HCT116 (cell line): ENCODE measurements around the gene GRIP1. TPM values are rescaled to one million over a fixed set of nuclear protein-coding genes. Genes with fewer than 3 reads are reported as not detected.

Experiments
- ATAC-seq: fragments of 200-7000 bp; cut with Tn5 transposase; 2 replicates; pipeline ENCODE4 v1.9.1; 2020; ENCODE audit warnings: mild to moderate bottlenecking, moderate library complexity
- BruUV-seq: library from RNA; stranded (reverse); fragments of 400-500 nt; replicated peaks from 2 replicates; lab custom pipeline; 2021; lab: Mats Ljungman, UMichigan
- CTCF ChIA-PET: fragments of 300-600 bp; sonication (Branson Sonifier 250); formaldehyde crosslinking; loops from one replicate; lab custom pipeline; 2021; ENCODE audit warnings: antibody characterized with exemption; lab: Charles Lee
- POLR2A ChIA-PET: fragments of 300-600, 350-600 bp; sonication (Branson Sonifier 250); formaldehyde crosslinking; loops from one replicate; lab custom pipeline; 2021; ENCODE audit warnings: antibody characterized with exemption; lab: Charles Lee
- RAD21 ChIA-PET, 2 experiments: fragments of 300-600 bp; sonication (Branson Sonifier 250); formaldehyde crosslinking; loops; one replicate each; lab custom pipeline; 2023; ENCODE audit warnings: low total read pairs in 2 of 2; ENCODE audit not compliant: uncharacterized antibody in 2 of 2, unreplicated experiment in 2 of 2, low non-redundant PET in 1 of 2; lab: Charles Lee
- DNase-seq: peaks from one replicate; pipeline ENCODE4 v3.0.0-alpha.2; 2010; ENCODE audit warnings: low read depth, low spot score
- H2AFZ ChIP-seq: fragments of 200-600 bp; shearing (Covaris generic), sonication (generic); 2 replicates; pipeline ENCODE4 v1.6.1; 2017; ENCODE audit warnings: low read depth, mixed run types, mixed read lengths, antibody characterized with exemption, low read length; ENCODE audit not compliant: poor library complexity, severe bottlenecking
- H3K27ac ChIP-seq: 2 replicates; pipeline ENCODE4 v1.5.1; 2012; ENCODE audit warnings: low read depth, low read length
- H3K27me3 ChIP-seq: fragments of 200-600 bp; sonication (generic); 2 replicates; pipeline ENCODE4 v1.6.1; 2016; ENCODE audit warnings: mixed run types, low read length, mixed read lengths; ENCODE audit not compliant: insufficient read depth
- H3K36me3 ChIP-seq, 2 experiments: fragments of 200-500 bp in 1 of 2; fragments of 200-600 bp in 1 of 2; sonication (Bioruptor generic) in 1 of 2; sonication (generic) in 1 of 2; 2 replicates each; pipeline versions ENCODE4 v1.5.1 to v1.6.1; 2014 to 2016; ENCODE audit warnings: low read length in 2 of 2, inconsistent platforms in 1 of 2, mixed read lengths in 1 of 2, mixed run types in 1 of 2; ENCODE audit not compliant: insufficient read depth in 2 of 2, control insufficient read depth in 1 of 2
- H3K4me1 ChIP-seq, 2 experiments: fragments of 200-600 bp in 1 of 2; sonication (generic) in 1 of 2; 2 replicates each; pipeline versions ENCODE4 v1.5.1 to v1.6.1; 2012 to 2017; ENCODE audit warnings: low read length in 2 of 2, inconsistent platforms in 1 of 2, mild to moderate bottlenecking in 1 of 2, mixed read lengths in 1 of 2, mixed run types in 1 of 2, moderate library complexity in 1 of 2; ENCODE audit not compliant: insufficient read depth in 2 of 2, control insufficient read depth in 1 of 2
- H3K4me2 ChIP-seq: fragments of 200-600 bp; sonication (generic); 2 replicates; pipeline ENCODE4 v1.6.1; 2017; ENCODE audit warnings: mixed run types, low read length, mixed read lengths
- H3K4me3 ChIP-seq, 2 experiments: fragments of 200-600 bp in 1 of 2; sonication (generic) in 1 of 2; replicated peaks in 1 of 2; 2 replicates each; pipeline ENCODE4 v1.5.1; 2011 to 2016; ENCODE audit warnings: low read length in 2 of 2, control low read depth in 1 of 2, low read depth in 1 of 2, mild to moderate bottlenecking in 1 of 2, mixed read lengths in 1 of 2, mixed run types in 1 of 2
- H3K79me2 ChIP-seq: fragments of 200-600 bp; sonication (generic); 2 replicates; pipeline ENCODE4 v1.6.1; 2017; ENCODE audit warnings: mild to moderate bottlenecking, mixed run types, low read length, moderate library complexity, mixed read lengths; ENCODE audit not compliant: insufficient read depth
- H3K9ac ChIP-seq: fragments of 200-600 bp; sonication (generic); 2 replicates; pipeline ENCODE4 v1.6.1; 2016; ENCODE audit warnings: low read length, mixed read lengths
- H3K9me2 ChIP-seq: fragments of 200-600 bp; sonication (generic), shearing (Covaris generic); 2 replicates; pipeline ENCODE4 v1.6.1; 2017; ENCODE audit warnings: mixed run types, mild to moderate bottlenecking, moderate library complexity; ENCODE audit not compliant: insufficient read depth
- H3K9me3 ChIP-seq, 2 experiments: fragments of 200-500 bp in 1 of 2; fragments of 200-600 bp in 1 of 2; sonication (Bioruptor generic) in 1 of 2; sonication (generic) in 1 of 2; 2 replicates each; pipeline ENCODE4 v1.6.1; 2014 to 2017; ENCODE audit warnings: low read length in 2 of 2, mixed read lengths in 2 of 2, inconsistent platforms in 1 of 2, low read depth in 1 of 2, mild to moderate bottlenecking in 1 of 2, mixed run types in 1 of 2, moderate library complexity in 1 of 2; ENCODE audit not compliant: control insufficient read depth in 1 of 2, insufficient read depth in 1 of 2
- H4K20me1 ChIP-seq: fragments of 200-600 bp; sonication (generic), shearing (Covaris generic); 2 replicates; pipeline ENCODE4 v1.6.1; 2017; ENCODE audit warnings: mixed run types, mild to moderate bottlenecking, moderate library complexity; ENCODE audit not compliant: insufficient read depth
- EGR1 ChIP-seq: IDR thresholded peaks from 2 replicates; pipeline ENCODE4 v1.6.1; 2012; ENCODE audit warnings: low read depth
- ELF1 ChIP-seq: IDR thresholded peaks from 2 replicates; pipeline ENCODE4 v1.6.1; 2012; ENCODE audit warnings: low read depth, borderline replicate concordance
- FOSL1 ChIP-seq: IDR thresholded peaks from 2 replicates; pipeline ENCODE4 v1.6.1; 2012; ENCODE audit warnings: low read depth
- JUND ChIP-seq: IDR thresholded peaks from 2 replicates; pipeline ENCODE4 v1.6.1; 2012
- POLR2A ChIP-seq: IDR thresholded peaks from 2 replicates; pipeline ENCODE4 v1.7.0; 2011; ENCODE audit warnings: borderline replicate concordance; ENCODE audit not compliant: insufficient read depth, insufficient read length; ENCODE audit errors: extremely low read depth
- POLR2AphosphoS5 ChIP-seq: IDR thresholded peaks from 2 replicates; pipeline ENCODE4 v1.6.1; 2011; ENCODE audit warnings: mild to moderate bottlenecking, low read depth, low read length, moderate library complexity
- SIN3A ChIP-seq: IDR thresholded peaks from 2 replicates; pipeline ENCODE4 v1.6.1; 2012; ENCODE audit warnings: low read depth
- TCF7L2 ChIP-seq: IDR thresholded peaks from 2 replicates; pipeline ENCODE4 v1.7.0; 2011; ENCODE audit warnings: borderline replicate concordance, inconsistent platforms; ENCODE audit not compliant: insufficient read depth, insufficient read length; ENCODE audit errors: extremely low read depth
- YY1 ChIP-seq: IDR thresholded peaks from 2 replicates; pipeline ENCODE4 v1.6.1; 2011; ENCODE audit warnings: low read length, low read depth, moderate library complexity, mild to moderate bottlenecking; ENCODE audit not compliant: insufficient replicate concordance; ENCODE audit errors: extremely low read depth
- intact Hi-C: fragments of 100-400 bp; cut with micrococcal nuclease; formaldehyde crosslinking; loops from 2 replicates; pipeline ENCODE4 v1.10.0; 2022
- total RNA-seq: library from RNA; stranded (reverse); gene quantifications from one replicate; pipeline ENCODE4 v1.2.1, GENCODE V29; 2021; ENCODE audit not compliant: unreplicated experiment
- TF ChIP-seq, protein P1 (sequence below), 3 experiments: fragments of 200-600 bp in 1 of 3; sonication (generic) in 1 of 3; IDR thresholded peaks in 2 of 3; conservative IDR thresholded peaks in 1 of 3; 2 replicates each; pipeline ENCODE4 v1.5.1; 2012 to 2017; ENCODE audit warnings: low read depth in 2 of 3, low read length in 2 of 3, antibody characterized with exemption in 1 of 3, borderline replicate concordance in 1 of 3, control low read depth in 1 of 3, mild to moderate bottlenecking in 1 of 3, mixed read lengths in 1 of 3, mixed run types in 1 of 3, moderate library complexity in 1 of 3; ENCODE audit not compliant: insufficient read depth in 1 of 3
- TF ChIP-seq, protein P2 (sequence below): IDR thresholded peaks from 2 replicates; pipeline ENCODE4 v1.6.1; 2011; ENCODE audit warnings: mild to moderate bottlenecking, low read length, moderate library complexity; ENCODE audit not compliant: insufficient replicate concordance; ENCODE audit errors: extremely low read depth
- TF ChIP-seq, protein P3 (sequence below): IDR thresholded peaks from 2 replicates; pipeline ENCODE4 v1.6.1; 2012

The GRIP1 gene
- total RNA-seq, 1 experiment from 2014 or later, result not detected

DNA sequence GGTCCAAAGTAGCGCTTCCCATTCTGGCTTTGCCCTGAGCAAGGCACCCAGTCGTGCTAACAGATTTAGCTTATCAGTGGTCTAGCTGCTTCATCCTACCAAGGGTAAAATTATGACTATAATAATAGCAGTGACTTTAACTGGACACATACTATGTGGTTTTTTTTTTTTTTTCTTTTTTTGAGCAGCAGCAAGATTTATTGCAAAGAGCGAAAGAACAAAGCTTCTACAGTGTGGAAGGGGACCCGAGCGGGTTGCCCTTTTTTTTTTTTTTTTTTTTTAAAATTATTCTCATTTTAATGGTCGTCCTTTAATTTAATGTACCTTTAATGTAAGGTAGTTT lies 376.1 kb downstream of the GRIP1 start:
- Histone ChIP-seq H4K20me1 (no peaks in the 10 kb centered on the region), H3K4me2 (peak overlapping the region; percentile 92), H3K27ac (peak overlapping the region; percentile 54), H3K9me2 (no peaks in the 10 kb centered on the region), H3K36me3 (peaks cover 0 to 3% of the 10 kb centered on the region in 2 experiments; a peak in 1 of 4 replicates), H2AFZ (peak overlapping the region; percentile 61), H3K9ac (peak overlapping the region; percentile 83), H3K4me1 (peaks cover 8 to 11% of the 10 kb centered on the region in 2 experiments; a peak in 3 of 4 replicates), H3K27me3 (no peaks in the 10 kb centered on the region), H3K9me3 (no peaks in the 10 kb centered on the region), H3K79me2 (no peaks in the 10 kb centered on the region), H3K4me3 (peak overlapping the region; percentile 81 to 86)
- no peak for ATAC-seq
- BruUV-seq, result TSS peak; percentile 79
- intact Hi-C loops, result loop anchor here (2.0 kb wide), 1 partner anchor 134 kb away; the partner anchor contains the start of gene TMBIM4
- POLR2A ChIA-PET, result interaction anchor here (0.6 to 1.5 kb wide), 9 partner anchors 9 to 337 kb away, joined by 3 to 11 read pairs (median 3); partner anchors contain the start of genes LLPH and TMBIM4
- RAD21 ChIA-PET, result interaction anchor here (0.6 to 0.7 kb wide), 3 partner anchors 9 to 333 kb away, joined by 3 read pairs; no protein-coding TSS in a partner anchor
- CTCF ChIA-PET, result interaction anchor here (0.6 to 1.1 kb wide), 2 partner anchors 19 to 133 kb away, joined by 3 read pairs; partner anchors contain the start of gene TMBIM4
- TF ChIP-seq EGR1 (0 out of 2 replicates have a peak, but pooled peaks have one; percentile 15), TCF7L2 (no peak)
- no peak for DNase-seq

DNA sequence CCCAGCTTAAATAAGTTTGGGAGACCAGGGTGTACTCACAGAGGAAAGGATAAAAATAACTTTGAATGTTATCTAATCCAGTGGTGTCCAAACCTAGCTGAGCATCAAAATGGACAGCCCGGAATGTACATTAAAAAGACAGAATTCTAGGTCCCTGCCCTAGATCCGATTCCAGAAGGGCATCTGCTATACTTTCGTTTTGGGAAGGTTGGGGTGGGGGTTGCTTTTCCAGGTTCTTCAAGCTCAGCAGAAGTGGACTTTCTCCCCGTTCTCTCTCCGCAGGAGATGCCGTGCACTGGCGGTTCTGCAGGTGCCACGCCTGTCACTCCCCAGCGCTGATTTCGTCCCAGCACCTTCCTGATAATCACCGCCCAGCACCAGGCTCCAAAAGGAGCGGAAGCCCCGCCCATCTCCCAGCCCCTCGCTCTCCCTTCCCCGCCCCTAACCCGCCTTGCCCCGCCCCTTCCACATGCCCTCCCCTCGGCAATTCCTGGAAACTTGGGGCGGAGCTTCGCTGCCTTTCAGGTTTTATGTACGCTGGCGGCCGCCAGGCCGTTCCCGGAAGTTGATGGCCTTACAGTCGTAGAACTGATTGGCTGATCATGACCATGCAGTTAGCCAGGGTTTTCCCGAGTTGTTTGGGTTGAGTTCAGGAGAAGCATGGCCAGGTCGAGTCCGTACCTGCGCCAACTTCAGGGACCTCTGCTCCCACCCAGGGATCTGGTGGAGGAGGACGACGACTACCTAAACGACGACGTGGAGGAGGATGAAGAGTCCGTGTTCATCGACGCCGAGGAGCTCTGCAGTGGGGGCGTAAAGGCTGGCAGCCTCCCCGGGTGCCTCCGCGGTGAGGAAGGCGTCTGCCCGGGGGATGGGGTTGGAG lies 376.7 kb downstream of the GRIP1 start, which contains the start of gene HELB:
HELB (plus strand) TSS at position 550 of the 883 bp plus-strand sequence; CDS start at position 661, 111 bp downstream.
- ChIA-PET POLR2A (interaction anchor here (0.6 to 1.5 kb wide), 10 partner anchors 8 to 337 kb away, joined by 3 to 11 read pairs (median 4); partner anchors contain the start of genes LLPH and TMBIM4), CTCF (interaction anchor here (0.6 to 1.2 kb wide), 4 partner anchors 19 to 133 kb away, joined by 3 read pairs; partner anchors contain the start of gene TMBIM4), RAD21 (interaction anchor here (0.6 to 0.7 kb wide), 3 partner anchors 9 to 332 kb away, joined by 3 read pairs; no protein-coding TSS in a partner anchor)
- intact Hi-C loops, result loop anchor here (2.0 kb wide), 1 partner anchor 133 kb away; the partner anchor contains the start of gene TMBIM4
- BruUV-seq, result no TSS peak
- no peaks in the 10 kb centered on the region for H4K20me1 ChIP-seq
- no peaks in the 10 kb centered on the region for H3K27me3 ChIP-seq
- peak within 1 kb of the TSS; percentile 81 to 86 for H3K4me3 ChIP-seq
- H3K9me3 ChIP-seq, result no peaks in the 10 kb centered on the region
- peak within 1 kb of the TSS; percentile 83 for H3K9ac ChIP-seq
- peak; percentile 99 for DNase-seq
- no peaks in the 10 kb centered on the region for H3K9me2 ChIP-seq
- peak within 1 kb of the TSS; percentile 92 for H3K4me2 ChIP-seq
- peaks cover 8 to 11% of the 10 kb centered on the region in 2 experiments; a peak in 3 of 4 replicates for H3K4me1 ChIP-seq
- peak within 1 kb of the TSS; percentile 86 for H2AFZ ChIP-seq
- ATAC-seq, result peak; percentile 95
- no peaks in the 10 kb centered on the region for H3K79me2 ChIP-seq
- peak within 1 kb of the TSS; percentile 54 for H3K27ac ChIP-seq
- peaks cover 0 to 3% of the 10 kb centered on the region in 2 experiments; a peak in 1 of 4 replicates for H3K36me3 ChIP-seq
- TF ChIP-seq JUND (no peak), FOSL1 (no peak), POLR2A (peak; percentile 53), TCF7L2 (peak; percentile 78), ELF1 (peak; percentile 90), SIN3A (peak; percentile 67; the same call in 1 of the 2 replicates), POLR2AphosphoS5 (peak; percentile 93), YY1 (no peak)
- TF ChIP-seq, protein P1, sequence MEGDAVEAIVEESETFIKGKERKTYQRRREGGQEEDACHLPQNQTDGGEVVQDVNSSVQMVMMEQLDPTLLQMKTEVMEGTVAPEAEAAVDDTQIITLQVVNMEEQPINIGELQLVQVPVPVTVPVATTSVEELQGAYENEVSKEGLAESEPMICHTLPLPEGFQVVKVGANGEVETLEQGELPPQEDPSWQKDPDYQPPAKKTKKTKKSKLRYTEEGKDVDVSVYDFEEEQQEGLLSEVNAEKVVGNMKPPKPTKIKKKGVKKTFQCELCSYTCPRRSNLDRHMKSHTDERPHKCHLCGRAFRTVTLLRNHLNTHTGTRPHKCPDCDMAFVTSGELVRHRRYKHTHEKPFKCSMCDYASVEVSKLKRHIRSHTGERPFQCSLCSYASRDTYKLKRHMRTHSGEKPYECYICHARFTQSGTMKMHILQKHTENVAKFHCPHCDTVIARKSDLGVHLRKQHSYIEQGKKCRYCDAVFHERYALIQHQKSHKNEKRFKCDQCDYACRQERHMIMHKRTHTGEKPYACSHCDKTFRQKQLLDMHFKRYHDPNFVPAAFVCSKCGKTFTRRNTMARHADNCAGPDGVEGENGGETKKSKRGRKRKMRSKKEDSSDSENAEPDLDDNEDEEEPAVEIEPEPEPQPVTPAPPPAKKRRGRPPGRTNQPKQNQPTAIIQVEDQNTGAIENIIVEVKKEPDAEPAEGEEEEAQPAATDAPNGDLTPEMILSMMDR (IDR thresholded peaks at IDR 0.05 in 2 of 3, conservative IDR thresholded peaks at IDR 0.05 in 1 of 3; ENCODE audit: borderline replicate concordance in 1 of 3, insufficient read depth in 1 of 3, low read depth in 2 of 3, low read length in 2 of 3), result no peak
- TF ChIP-seq, protein P2, sequence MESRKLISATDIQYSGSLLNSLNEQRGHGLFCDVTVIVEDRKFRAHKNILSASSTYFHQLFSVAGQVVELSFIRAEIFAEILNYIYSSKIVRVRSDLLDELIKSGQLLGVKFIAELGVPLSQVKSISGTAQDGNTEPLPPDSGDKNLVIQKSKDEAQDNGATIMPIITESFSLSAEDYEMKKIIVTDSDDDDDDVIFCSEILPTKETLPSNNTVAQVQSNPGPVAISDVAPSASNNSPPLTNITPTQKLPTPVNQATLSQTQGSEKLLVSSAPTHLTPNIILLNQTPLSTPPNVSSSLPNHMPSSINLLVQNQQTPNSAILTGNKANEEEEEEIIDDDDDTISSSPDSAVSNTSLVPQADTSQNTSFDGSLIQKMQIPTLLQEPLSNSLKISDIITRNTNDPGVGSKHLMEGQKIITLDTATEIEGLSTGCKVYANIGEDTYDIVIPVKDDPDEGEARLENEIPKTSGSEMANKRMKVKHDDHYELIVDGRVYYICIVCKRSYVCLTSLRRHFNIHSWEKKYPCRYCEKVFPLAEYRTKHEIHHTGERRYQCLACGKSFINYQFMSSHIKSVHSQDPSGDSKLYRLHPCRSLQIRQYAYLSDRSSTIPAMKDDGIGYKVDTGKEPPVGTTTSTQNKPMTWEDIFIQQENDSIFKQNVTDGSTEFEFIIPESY, result no peak
- TF ChIP-seq, protein P3, sequence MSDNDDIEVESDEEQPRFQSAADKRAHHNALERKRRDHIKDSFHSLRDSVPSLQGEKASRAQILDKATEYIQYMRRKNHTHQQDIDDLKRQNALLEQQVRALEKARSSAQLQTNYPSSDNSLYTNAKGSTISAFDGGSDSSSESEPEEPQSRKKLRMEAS, result peak; percentile 89
